Measurements from ENCODE around the gene JTB. TPM values are rescaled to one million over a fixed set of nuclear protein-coding genes. Genes with fewer than 3 reads are reported as not detected.

The JTB gene
- total RNA-seq, 1 donor from 2014 or later, result 43.0 TPM

DNA sequence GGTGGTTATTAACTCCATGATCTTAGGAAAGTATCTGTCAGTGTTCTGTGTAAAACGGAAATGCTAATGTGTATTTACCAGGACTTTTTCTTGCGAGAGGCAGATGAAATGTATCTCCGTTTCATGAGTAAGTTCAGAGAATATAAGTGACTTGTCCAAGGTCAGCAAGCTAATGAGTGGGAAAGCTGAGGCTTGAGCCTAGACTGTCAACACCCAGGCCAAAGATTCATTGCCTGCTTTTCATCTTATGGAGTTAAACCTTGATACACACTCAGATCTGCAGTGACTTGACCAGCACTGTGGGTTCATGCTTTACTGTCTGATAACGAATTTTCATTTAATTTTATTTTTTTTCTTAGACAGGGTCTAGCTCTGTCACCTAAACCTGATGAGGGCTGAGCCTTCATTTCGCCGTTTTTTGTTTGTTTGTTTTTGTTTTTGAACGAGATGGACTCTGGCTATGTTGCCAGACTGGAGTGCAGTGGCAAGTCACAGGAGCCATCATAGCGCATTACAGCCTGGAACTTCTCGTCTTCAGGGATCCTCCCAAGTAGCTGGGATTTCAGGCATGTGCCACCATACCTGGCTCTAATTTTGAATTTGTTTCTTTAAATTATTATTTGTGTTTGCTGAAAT, 918 bp upstream of the JTB start:
- DNase-seq, result no peak

DNA sequence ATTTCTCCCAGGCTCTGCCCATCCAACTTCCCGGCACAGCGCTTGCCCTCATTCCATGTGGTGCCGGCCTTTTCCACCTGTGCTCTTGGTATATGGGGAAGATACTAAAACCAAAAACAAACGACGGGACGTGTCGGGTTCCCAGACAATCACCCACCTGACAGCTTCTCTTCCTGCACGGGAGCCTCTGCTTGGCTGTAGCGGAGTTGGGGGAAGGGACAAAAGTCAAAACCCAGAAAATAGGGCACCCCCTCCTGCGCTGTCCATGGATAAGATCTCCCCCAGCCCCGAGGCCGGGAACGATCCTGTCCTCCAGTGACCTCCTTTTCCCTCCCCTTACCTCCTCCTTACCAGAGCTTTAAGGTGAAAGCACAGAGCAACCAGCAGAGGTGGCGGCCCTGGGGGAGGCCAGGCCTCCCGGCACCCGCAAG, 640 bp downstream of the JTB start:
- DNase-seq, result no peak

DNA sequence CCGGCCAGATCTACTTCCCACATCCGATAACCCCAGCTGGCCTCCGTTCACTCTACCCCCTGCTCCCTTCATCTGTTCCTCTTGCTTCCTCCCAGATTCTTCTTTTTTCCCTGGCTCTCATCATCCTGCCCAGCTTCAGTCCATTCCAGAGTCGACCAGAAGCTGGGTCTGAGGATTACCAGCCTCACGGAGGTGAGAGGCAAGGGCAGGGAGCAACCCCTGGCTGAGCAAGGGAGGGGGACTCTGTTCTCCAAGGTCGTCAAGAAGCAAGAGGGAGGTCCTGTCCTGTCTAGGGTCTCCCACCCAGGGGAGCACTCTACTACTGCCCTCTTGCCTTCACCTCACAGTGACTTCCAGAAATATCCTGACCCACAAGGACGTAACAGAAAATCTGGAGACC, 3.9 kb downstream of the JTB start:
- DNase-seq, result no peak

DNA sequence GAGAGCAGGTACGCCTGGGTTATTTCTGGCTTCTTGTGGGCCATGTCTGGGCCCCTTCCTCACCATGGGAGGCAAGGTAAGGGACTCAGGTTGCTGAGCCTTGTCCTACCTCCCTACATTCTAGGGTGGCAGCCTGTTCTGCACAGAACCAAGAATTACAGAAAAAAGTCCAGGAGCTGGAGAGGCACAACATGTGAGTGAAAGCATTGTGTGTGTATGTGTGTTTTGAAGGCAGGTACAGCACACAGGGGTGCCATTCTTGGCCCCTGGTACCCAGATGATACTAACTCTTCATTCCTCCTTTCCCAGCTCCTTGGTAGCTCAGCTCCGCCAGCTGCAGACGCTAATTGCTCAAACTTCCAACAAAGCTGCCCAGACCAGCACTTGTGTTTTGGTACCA, 4.4 kb downstream of the JTB start:
- DNase-seq, result no peak

DNA sequence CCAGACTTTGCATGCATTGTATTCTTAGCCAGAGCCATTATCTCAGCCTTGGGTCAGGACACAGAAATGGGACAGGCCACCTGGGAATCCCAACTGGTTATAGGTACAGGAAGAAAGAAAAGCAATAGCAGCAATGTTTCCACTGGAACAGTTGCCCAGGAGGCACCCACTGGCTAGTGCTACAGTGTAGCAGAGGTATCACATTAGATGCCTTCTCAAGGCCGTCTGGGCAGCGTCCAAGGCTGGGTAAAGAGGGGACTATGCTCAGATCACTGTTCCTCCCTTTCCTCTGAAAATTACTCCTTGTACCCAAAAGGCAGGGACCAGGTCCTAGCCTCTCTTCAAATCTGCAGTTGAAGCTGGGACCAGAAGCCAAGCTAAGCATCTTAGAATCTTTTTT, 7.1 kb downstream of the JTB start:
- no peak for DNase-seq

DNA sequence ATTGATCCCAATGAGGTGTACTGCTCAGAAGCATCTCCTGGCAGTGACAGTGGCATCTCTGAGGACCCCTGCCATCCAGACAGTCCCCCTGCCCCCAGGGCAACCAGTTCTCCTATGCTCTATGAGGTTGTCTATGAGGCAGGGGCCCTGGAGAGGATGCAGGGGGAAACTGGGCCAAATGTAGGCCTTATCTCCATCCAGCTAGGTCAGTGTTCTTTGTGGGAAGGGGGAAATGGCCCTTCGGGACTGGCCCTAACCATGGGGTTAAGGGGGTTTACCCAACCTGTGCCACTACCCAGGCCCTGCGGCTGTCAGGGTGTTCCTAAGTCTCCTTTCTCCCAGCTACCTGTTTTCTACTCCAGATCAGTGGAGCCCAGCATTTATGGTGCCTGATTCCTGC, 8.5 kb downstream of the JTB start:
- DNase-seq, result no peak

DNA sequence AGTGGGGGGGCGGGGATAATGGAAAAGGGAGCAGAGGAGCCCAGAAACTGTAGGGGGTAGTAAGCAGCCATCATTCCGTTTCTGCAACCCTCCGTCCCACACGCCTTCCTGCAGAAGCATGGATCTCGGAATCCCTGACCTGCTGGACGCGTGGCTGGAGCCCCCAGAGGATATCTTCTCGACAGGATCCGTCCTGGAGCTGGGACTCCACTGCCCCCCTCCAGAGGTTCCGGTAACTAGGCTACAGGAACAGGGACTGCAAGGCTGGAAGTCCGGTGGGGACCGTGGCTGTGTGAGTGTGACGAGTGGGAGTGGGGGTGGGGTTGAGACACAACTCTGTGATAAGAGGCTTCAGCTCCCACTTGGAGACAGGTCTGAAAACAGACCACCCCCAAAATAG, 9.1 kb downstream of the JTB start:
- no peak for DNase-seq

DNA sequence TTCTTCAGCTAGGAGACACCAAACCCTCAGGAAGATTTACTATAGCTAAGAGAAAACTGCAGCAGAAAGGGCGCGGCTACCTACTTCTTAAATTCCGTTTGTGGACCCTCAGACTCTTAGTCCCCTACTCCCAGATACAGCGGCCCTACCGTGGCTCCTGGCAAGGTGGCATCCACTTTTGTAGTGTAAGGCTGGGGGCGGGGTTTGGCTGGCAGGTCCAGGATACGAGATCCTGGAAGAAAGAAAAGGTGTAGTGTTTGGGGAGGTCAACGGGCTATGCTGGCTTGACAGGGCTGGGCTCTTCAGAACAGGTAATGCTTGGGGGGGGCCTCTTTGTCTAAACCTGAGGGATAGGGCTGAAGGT, 9.5 kb downstream of the JTB start:
- DNase-seq, result no peak

DNA sequence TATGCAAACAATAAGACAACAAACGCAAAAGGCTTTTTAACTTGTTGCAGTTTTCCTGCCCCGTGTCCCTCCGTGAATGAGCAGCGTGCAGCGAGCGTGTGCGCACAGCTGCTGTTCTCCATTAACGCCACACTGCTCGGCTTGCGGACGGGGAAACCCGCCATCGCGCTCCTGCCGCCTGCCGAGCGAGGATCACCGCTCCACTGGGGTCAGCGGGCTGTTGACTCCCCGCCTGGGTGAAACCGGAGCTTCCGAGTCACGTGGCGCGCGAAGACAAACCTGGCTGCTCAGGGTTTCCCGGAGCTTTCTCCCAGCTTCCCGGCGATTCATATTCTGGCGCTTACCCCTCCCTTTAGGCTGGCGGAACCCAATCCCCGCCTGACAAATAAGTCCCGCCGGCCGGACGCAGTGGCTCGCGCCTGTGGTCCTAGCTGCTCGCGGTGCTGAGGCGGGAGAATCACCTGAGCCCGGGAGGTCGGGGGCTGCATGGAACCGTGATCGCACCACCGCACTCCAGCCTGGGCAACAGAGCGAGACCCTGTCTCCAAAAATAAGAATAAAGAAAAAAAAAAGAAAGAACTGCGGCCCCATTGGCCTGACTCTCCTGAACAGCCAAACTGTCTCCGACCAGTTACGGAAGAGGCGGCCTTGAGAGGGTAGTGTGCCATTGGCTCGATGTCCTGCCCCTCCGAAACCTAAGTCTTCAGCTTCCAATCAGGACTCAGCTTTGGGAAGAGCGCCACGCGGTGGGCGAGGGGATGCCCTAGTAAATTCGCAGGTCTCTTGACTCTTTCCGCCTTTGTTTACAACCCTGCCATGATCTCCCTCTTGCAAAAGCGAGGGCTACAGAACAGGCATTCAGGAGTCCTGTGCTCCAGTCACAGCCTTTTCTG, 10.1 kb downstream of the JTB start, which contains the start of gene CREB3L4:
Gene CREB3L4, plus strand, starts transcription at position 796 of the 893 bp plus-strand sequence. CDS start 624 bp downstream, outside the sequence.
- peak; percentile 89 for DNase-seq

DNA sequence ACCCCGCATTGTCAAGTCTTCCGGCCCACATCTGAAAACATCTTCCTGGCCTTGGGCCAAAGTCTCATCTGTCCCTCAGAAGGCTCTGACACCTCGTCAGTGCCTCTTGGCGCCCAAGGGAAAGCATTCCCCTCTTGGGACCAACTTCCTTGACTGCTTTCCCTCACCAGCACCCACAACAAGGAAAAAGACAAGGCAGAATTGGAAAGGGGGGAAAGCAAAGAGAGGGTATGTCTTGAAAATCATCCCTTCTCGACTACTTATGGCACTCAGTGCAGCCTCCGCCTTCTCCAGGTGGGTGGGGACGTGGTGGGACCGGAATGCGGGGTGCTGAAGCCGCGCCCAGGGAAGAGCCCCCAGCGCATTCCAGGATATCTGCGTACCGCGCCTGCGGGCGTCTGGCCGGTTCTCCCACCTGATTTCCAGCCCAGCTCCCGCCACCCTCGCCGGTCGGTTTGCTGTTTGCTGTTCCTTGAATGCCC, 13.6 kb downstream of the JTB start:
- no peak for DNase-seq

DNA sequence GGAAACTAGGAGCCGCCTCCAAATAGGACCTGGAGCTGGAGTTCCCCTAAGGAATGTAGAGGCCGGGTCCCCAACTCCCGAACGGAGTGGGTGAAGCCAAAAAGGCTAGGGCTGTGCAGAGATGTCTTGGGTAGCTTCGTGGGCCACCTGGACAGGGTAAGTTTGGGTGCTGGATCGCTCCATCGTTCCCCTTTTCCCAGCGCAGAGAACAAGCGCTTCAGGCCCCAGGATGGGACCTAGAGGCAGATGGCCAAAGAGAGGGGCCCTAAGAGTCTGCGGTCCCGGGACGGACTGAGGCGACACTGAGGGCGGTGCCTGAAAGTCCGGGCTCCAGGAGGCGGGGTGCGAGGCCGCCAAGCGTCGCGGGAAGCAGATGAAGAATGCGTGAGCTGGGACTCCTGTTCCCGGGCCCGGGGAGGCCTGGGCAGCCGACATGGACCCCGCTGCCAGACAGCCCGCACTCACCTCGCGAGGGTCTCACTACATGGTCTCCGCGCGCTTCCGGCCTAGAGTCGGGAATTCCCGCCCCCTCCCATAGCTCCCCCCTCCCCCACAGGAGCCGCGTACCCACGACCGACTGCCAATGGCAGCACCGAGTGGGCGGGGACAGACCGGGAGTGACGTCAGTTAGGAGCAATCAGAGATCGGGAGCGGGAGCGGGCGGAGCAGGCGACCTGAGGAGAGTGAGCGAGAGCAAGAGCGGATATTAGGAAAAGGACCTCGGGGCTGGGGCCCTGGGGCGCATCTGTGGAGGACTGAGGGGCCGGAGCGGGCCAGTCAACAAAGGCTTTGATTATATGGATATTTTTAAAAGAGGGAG, 14.2 kb downstream of the JTB start, which contains the start of gene SLC39A1:
Gene SLC39A1, minus strand, starts transcription at position 508 of the 820 bp plus-strand sequence. CDS start 822 bp downstream, outside the sequence.
- DNase-seq, result peak; percentile 98

DNA sequence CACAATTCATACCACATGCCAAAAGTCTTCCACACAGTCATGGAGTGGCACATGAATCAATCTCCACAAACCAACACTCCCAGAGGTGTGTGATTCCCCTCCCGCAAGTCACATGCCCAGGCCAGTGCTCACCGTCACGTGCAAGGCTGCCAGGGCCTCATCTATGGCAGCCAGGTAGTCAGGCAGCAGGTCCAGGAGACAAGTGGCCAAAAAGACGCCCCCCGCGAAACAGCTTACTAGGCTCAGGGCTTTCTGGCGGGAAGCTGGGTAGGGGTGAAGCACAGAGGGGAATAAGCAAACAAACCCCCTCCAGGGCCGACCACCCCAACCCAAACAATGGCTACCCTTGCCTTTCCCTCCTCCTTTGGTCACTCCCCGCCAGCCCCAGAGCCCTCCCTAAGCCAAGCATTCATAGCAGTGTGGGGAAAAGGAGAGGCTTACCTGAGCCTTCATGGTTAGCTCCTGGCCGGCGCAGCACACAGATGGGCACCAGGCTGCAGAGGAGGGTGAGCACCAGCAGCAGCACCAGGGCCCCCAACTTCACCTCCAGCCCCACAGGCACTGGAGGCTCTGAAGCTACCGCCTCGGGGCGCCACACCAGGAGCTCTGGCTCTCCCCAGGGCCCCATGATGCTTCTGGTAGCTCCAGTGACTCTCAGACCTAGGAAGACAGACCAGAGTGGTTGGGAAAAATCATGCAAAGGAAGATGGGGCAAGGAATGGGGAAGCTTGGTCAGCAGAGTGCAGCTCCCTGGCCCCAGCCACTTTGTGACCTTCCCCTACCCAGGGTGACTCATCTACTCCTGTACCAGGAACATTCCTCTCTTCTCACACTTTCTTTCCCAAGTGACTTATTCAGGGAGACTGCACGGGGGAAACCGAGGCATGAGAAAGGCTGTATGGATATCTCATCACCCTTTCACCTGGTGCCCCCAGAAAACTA, 15.1 kb downstream of the JTB start:
- no peak for DNase-seq

DNA sequence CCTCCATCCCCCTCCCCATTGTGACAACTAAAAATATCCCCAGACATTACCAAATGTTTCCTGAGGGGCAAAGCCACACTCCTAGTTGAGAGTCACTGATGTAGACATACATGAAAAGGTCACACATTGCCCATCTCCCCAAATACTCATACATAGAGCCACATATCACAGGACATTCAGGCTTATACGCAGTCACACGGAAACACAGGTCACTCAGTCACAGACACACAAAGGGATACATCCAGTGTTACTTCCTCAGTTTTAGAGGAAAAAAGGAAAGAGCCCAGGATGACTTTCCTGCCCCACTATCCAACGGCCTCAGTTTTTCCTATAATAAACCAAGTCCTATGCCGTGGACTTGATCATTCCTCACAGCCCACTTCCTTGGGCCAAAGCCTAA, 16.1 kb downstream of the JTB start:
- no peak for DNase-seq

DNA sequence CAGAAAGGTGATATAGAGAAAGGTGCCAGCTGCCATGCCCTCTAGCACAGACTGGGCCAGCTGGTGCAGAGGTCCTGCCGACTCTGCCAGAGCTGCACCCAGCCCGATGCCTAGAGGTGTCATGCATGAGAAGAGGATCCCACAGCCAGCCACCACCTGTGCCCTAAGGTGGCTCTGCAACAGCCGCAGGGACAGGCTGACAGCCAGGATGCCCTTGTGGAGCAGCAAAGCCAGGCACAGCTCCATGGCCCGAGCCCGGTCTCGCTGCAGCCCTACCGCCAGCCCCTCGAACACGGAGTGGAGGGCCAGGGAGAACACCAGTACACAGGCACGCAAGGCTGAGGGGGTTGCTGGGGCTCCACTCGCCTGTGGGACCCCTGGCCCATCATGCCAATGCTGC, 17.3 kb downstream of the JTB start:
- DNase-seq, result no peak

DNA sequence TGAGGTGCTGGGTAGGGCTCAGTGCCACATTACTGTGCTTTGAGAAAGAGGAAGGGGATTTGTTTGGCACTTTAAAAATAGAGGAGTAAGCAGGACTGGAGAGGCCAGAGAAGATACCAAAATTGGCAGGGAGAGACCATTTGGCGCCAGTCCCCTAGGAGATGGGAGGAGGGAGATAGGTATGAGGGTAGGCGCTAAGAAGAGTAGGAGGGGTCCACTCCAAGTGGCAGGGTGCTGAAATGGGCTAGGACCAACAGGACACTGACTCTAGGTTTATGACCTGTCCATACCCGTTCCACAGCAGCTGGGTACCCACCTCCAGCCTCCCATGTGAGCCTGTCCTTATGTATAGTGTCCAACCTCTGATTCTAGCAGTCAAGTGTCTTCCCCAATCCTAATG, 18.0 kb downstream of the JTB start:
- DNase-seq, result no peak

DNA sequence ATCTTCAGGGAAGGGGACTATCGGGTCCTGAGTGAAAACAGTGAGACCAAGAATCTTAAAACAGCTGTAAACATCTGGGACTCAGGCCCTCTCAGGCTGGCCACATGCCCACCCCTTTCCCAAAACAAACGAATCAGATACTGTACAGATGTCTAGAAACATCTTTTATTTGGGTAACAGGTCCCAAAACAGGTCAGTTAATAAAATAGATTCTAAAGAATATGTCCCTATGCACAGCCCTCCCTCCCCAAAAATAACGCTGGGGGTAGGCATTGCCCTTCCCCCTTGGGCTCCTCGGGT, 18.6 kb downstream of the JTB start:
- no peak for DNase-seq

DNA sequence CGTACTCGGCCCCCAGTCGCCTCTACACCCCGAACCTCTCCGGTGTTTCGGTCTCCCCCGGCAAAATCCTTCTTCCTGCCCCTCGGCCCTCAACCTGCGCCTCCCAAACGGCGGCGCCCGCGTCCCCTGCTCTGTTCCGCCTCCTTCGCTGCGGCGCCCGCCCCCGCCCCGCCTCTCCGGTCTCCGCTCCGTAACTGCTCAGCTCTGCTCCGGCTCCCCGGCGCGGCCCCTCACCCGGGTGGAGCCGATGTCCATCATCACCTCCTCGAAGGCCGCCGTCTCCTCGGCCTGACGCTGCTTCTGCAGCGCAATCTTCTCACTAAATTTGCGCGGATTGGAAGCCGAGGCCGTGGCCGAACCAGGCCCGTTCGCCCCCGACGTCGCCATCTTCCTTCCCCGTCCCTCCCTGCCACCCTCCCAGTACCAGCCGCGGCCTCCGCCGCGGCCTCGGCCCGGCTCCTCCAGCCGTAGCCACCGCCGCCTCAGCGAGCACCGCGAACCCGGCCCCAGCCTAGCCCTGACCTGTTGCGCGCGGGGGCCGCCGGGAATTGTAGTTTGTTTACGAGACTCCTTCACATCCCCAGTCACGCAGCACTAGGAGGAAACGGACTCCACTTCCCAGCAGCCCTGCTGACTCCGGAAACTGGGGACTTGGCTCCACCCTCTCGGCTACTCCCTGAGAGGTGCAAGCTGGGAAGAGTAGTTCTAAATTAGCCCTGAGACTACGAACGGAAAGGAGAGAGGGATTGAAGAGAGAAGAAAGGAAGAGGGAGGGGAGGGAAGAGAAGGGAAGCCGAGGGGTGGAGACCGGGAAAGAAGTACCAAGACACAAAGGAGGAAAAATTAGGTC, 19.1 kb downstream of the JTB start, which contains the start of gene CRTC2:
Gene CRTC2, minus strand, starts transcription at position 502 of the 850 bp plus-strand sequence. Its CDS starts 115 bp downstream, at position 387.
- peak; percentile 98 for DNase-seq

DNA sequence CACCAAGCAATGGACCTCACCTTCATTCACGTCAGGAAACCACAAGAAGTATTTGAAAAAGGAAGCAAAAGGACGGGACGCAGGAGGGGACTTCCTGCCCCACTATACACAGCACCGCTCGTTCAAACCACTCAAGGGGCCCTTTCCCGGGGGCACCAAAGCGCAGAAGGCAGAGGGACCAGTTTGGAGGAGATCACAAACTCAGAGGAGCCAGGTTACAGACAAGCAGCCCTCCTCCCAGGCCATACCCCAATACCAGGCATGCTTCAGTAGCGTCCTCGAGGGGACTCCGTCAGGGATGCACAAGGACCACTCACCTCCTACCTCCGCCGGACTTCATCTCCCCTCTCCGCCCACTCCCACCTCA, 19.7 kb downstream of the JTB start:
- no peak for DNase-seq

DNA sequence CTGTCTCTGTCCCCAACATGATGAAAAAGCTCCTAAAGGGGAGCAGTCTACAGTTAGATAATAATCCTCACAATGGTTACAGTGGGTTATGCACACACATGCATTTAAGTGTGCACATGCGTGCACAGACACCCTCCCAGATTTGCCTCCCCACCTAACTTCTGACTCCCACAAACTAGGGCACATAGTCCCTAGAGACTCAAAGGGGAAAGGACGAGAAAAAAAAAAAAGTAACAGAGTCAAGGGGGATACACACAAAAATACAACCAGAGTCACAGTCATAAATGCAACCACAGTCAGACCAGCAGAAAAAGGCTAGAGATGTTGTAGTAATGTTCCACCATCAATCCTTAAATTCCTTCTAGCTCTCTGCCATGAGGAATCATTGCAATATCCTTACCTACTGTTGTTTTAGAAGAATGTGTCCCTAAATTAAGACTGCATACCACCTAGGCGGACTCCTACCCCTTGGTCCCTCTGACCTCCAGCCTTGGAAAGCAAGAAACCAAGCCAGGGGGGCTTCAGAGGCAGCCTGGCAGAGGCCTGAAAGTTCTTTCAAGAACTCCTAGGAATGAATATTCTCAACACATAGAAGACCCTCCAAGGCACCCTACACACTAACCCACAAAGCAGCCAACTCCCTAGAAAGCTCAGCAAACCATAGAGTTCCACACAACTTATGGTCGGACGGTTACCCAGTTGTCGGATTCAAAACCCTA, 20.3 kb downstream of the JTB start:
- DNase-seq, result no peak

DNA sequence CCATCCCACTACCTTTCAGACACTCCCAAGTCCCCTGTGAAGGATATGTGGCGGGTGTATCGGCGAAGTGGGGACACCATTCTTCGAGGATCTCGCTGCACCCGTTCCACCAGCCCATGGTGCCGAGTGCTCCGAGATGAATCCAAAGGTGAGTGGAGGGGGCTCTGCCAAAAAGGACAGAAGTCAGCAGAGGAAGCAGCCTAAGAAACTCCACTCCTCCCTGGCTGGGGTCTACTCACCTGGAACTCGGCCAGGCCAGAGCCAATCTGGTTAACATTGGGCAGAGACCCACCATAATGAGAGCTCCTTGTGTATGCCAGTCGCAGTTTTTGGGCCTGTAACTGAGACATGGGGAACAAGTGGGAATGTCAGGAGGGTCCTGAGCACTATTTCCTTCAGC, 22.6 kb downstream of the JTB start:
- DNase-seq, result no peak

All from occipital lobe (tissue), 2 donors.